ENCODE data around the gene TSHZ3.

Gene TSHZ3

GRCh38 chr19:31282346-31282745 lies 66.9 kb downstream of the TSHZ3 start:
- H3K9ac ChIP-seq (ENCODE audit: low read depth, low read length): no peak overlapping the region
- no peaks in the 10 kb centered on the region; the same call in 1 of the 2 replicates for H3K4me1 ChIP-seq (ENCODE audit: control insufficient read depth, insufficient read depth, low read length)
- H3K9me3 ChIP-seq (ENCODE audit: control insufficient read depth, insufficient read depth, low read length): no peaks in the 10 kb centered on the region
- no peak overlapping the region for H3K27ac ChIP-seq (ENCODE audit: low read depth, low read length)
- peaks cover 15% of the 10 kb centered on the region for H3K36me3 ChIP-seq (ENCODE audit: control insufficient read depth, insufficient read depth, low read length)
- H3K27me3 ChIP-seq (ENCODE audit: control insufficient read depth, insufficient read depth, low read length): no peaks in the 10 kb centered on the region
- H3K4me3 ChIP-seq (ENCODE audit: low read depth, low read length): no peak overlapping the region

GRCh38 chr19:31280287-31281006 lies 68.8 kb downstream of the TSHZ3 start:
- Histone ChIP-seq H3K9me3 (ENCODE audit: control insufficient read depth, insufficient read depth, low read length) (no peaks in the 10 kb centered on the region), H3K4me1 (ENCODE audit: control insufficient read depth, insufficient read depth, low read length) (no peaks in the 10 kb centered on the region; the same call in 1 of the 2 replicates), H3K27ac (ENCODE audit: low read depth, low read length) (no peak overlapping the region), H3K4me3 (ENCODE audit: low read depth, low read length) (no peak overlapping the region), H3K36me3 (ENCODE audit: control insufficient read depth, insufficient read depth, low read length) (peaks cover 17% of the 10 kb centered on the region), H3K27me3 (ENCODE audit: control insufficient read depth, insufficient read depth, low read length) (no peaks in the 10 kb centered on the region), H3K9ac (ENCODE audit: low read depth, low read length) (no peak overlapping the region)

GRCh38 chr19:31279436-31279765 lies 69.8 kb downstream of the TSHZ3 start:
- Histone ChIP-seq H3K9me3 (ENCODE audit: control insufficient read depth, insufficient read depth, low read length) (no peaks in the 10 kb centered on the region), H3K4me3 (ENCODE audit: low read depth, low read length) (no peak overlapping the region), H3K4me1 (ENCODE audit: control insufficient read depth, insufficient read depth, low read length) (no peaks in the 10 kb centered on the region; the same call in 1 of the 2 replicates), H3K36me3 (ENCODE audit: control insufficient read depth, insufficient read depth, low read length) (peaks cover 17% of the 10 kb centered on the region), H3K9ac (ENCODE audit: low read depth, low read length) (no peak overlapping the region), H3K27me3 (ENCODE audit: control insufficient read depth, insufficient read depth, low read length) (no peaks in the 10 kb centered on the region), H3K27ac (ENCODE audit: low read depth, low read length) (no peak overlapping the region)

GRCh38 chr19:31278555-31279435 lies 70.4 kb downstream of the TSHZ3 start:
- no peaks in the 10 kb centered on the region for H3K9me3 ChIP-seq (ENCODE audit: control insufficient read depth, insufficient read depth, low read length)
- H3K9ac ChIP-seq (ENCODE audit: low read depth, low read length): no peak overlapping the region
- peaks cover 17% of the 10 kb centered on the region for H3K36me3 ChIP-seq (ENCODE audit: control insufficient read depth, insufficient read depth, low read length)
- no peaks in the 10 kb centered on the region for H3K27me3 ChIP-seq (ENCODE audit: control insufficient read depth, insufficient read depth, low read length)
- H3K27ac ChIP-seq (ENCODE audit: low read depth, low read length): no peak overlapping the region
- H3K4me3 ChIP-seq (ENCODE audit: low read depth, low read length): no peak overlapping the region
- H3K4me1 ChIP-seq (ENCODE audit: control insufficient read depth, insufficient read depth, low read length): no peaks in the 10 kb centered on the region; the same call in 1 of the 2 replicates

- Histone ChIP-seq H3K27ac (ENCODE audit: low read depth, low read length) (no peak overlapping the region), H3K36me3 (ENCODE audit: control insufficient read depth, insufficient read depth, low read length) (peaks cover 17% of the 10 kb centered on the region), H3K4me3 (ENCODE audit: low read depth, low read length) (no peak overlapping the region), H3K4me1 (ENCODE audit: control insufficient read depth, insufficient read depth, low read length) (no peaks in the 10 kb centered on the region; the same call in 1 of the 2 replicates), H3K9ac (ENCODE audit: low read depth, low read length) (no peak overlapping the region), H3K9me3 (ENCODE audit: control insufficient read depth, insufficient read depth, low read length) (no peaks in the 10 kb centered on the region), H3K27me3 (ENCODE audit: control insufficient read depth, insufficient read depth, low read length) (no peaks in the 10 kb centered on the region)
Measured at GRCh38 chr19:31277516-31277915, 71.7 kb downstream of the TSHZ3 start.

GRCh38 chr19:31276831-31277230 lies 72.4 kb downstream of the TSHZ3 start:
- Histone ChIP-seq H3K9ac (ENCODE audit: low read depth, low read length) (no peak overlapping the region), H3K4me3 (ENCODE audit: low read depth, low read length) (no peak overlapping the region), H3K27me3 (ENCODE audit: control insufficient read depth, insufficient read depth, low read length) (no peaks in the 10 kb centered on the region), H3K27ac (ENCODE audit: low read depth, low read length) (no peak overlapping the region), H3K4me1 (ENCODE audit: control insufficient read depth, insufficient read depth, low read length) (no peaks in the 10 kb centered on the region; the same call in 1 of the 2 replicates), H3K36me3 (ENCODE audit: control insufficient read depth, insufficient read depth, low read length) (peaks cover 17% of the 10 kb centered on the region), H3K9me3 (ENCODE audit: control insufficient read depth, insufficient read depth, low read length) (no peaks in the 10 kb centered on the region)

- Histone ChIP-seq H3K4me1 (ENCODE audit: control insufficient read depth, insufficient read depth, low read length) (no peaks in the 10 kb centered on the region), H3K9me3 (ENCODE audit: control insufficient read depth, insufficient read depth, low read length) (no peaks in the 10 kb centered on the region), H3K36me3 (ENCODE audit: control insufficient read depth, insufficient read depth, low read length) (peaks cover 17% of the 10 kb centered on the region), H3K9ac (ENCODE audit: low read depth, low read length) (no peak overlapping the region), H3K27ac (ENCODE audit: low read depth, low read length) (no peak overlapping the region), H3K27me3 (ENCODE audit: control insufficient read depth, insufficient read depth, low read length) (no peaks in the 10 kb centered on the region), H3K4me3 (ENCODE audit: low read depth, low read length) (no peak overlapping the region)
Measured at GRCh38 chr19:31275068-31275334, 74.2 kb downstream of the TSHZ3 start.

- H3K9me3 ChIP-seq (ENCODE audit: control insufficient read depth, insufficient read depth, low read length): no peaks in the 10 kb centered on the region
- H3K27ac ChIP-seq (ENCODE audit: low read depth, low read length): no peak overlapping the region
- H3K27me3 ChIP-seq (ENCODE audit: control insufficient read depth, insufficient read depth, low read length): no peaks in the 10 kb centered on the region
- H3K9ac ChIP-seq (ENCODE audit: low read depth, low read length): no peak overlapping the region
- peaks cover 15% of the 10 kb centered on the region for H3K36me3 ChIP-seq (ENCODE audit: control insufficient read depth, insufficient read depth, low read length)
- no peaks in the 10 kb centered on the region for H3K4me1 ChIP-seq (ENCODE audit: control insufficient read depth, insufficient read depth, low read length)
- no peak overlapping the region for H3K4me3 ChIP-seq (ENCODE audit: low read depth, low read length)
Measured at GRCh38 chr19:31274251-31275067, 74.8 kb downstream of the TSHZ3 start.

- H3K27me3 ChIP-seq (ENCODE audit: control insufficient read depth, insufficient read depth, low read length): no peaks in the 10 kb centered on the region
- H3K9ac ChIP-seq (ENCODE audit: low read depth, low read length): no peak overlapping the region
- H3K36me3 ChIP-seq (ENCODE audit: control insufficient read depth, insufficient read depth, low read length): peaks cover 3% of the 10 kb centered on the region; the same call in 1 of the 2 replicates
- H3K27ac ChIP-seq (ENCODE audit: low read depth, low read length): no peak overlapping the region
- no peaks in the 10 kb centered on the region for H3K4me1 ChIP-seq (ENCODE audit: control insufficient read depth, insufficient read depth, low read length)
- no peaks in the 10 kb centered on the region for H3K9me3 ChIP-seq (ENCODE audit: control insufficient read depth, insufficient read depth, low read length)
- no peak overlapping the region for H3K4me3 ChIP-seq (ENCODE audit: low read depth, low read length)
Measured at GRCh38 chr19:31272583-31273106, 76.6 kb downstream of the TSHZ3 start.

- Histone ChIP-seq H3K9me3 (ENCODE audit: control insufficient read depth, insufficient read depth, low read length) (no peaks in the 10 kb centered on the region), H3K9ac (ENCODE audit: low read depth, low read length) (no peak overlapping the region), H3K27ac (ENCODE audit: low read depth, low read length) (no peak overlapping the region), H3K27me3 (ENCODE audit: control insufficient read depth, insufficient read depth, low read length) (no peaks in the 10 kb centered on the region), H3K4me3 (ENCODE audit: low read depth, low read length) (no peak overlapping the region), H3K4me1 (ENCODE audit: control insufficient read depth, insufficient read depth, low read length) (no peaks in the 10 kb centered on the region), H3K36me3 (ENCODE audit: control insufficient read depth, insufficient read depth, low read length) (no peaks in the 10 kb centered on the region)
Measured at GRCh38 chr19:31271306-31271911, 77.8 kb downstream of the TSHZ3 start.

Data from HUES48 (cell line).